GM12891 (cell line): ENCODE data around the gene ITPR1.

Experiments used
- POLR2A ChIP-seq: IDR thresholded peaks from 2 replicates; pipeline ENCODE4 v1.6.1; 2011; ENCODE audit warnings: low read depth, low read length, control low read depth
- POLR2AphosphoS5 ChIP-seq: IDR thresholded peaks from 2 replicates; pipeline ENCODE4 v1.6.1; 2011; ENCODE audit warnings: low read depth, low read length, control low read depth
- SPI1 ChIP-seq: IDR thresholded peaks from 2 replicates; pipeline ENCODE4 v1.6.1; 2011; ENCODE audit warnings: low read depth, low read length, control low read depth
- TAF1 ChIP-seq: IDR thresholded peaks from 2 replicates; pipeline ENCODE4 v1.6.1; 2011; ENCODE audit warnings: low read depth, low read length, control low read depth

- no peak for TF ChIP-seq POLR2A
- no peak for TF ChIP-seq POLR2AphosphoS5
- TF ChIP-seq SPI1, result no peak
- TF ChIP-seq TAF1, result no peak
These were observed 202.7 kb downstream of the ITPR1 start for GRCh38 chr3:4695846-4696245.
